Measurements from ENCODE around the gene RAB38. TPM values are rescaled to one million over a fixed set of nuclear protein-coding genes. Genes with fewer than 3 reads are reported as not detected.

RAB38 gene
- total and polyA plus RNA-seq, 2 experiments from 2014 or later = 8.8 to 14.2 TPM

DNA sequence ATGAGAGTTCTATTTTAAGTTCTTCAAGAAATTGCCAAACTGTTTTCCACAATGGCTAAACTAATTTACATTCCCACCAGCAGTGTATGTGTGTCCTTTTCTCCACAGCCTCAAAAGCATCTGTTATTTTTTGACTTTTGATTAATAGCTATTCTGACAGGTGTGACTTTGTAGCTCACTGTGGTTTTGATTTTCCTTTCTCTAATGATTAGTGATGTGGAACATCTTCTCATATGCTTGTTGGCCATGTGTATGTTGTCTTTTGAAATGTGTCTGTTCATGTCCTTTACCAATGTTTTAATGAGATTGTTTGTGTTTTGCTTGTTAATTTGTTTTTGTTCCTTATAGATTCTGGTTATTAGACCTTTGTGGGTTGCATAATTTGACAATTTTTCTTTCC lies 18.0 kb upstream of the RAB38 start (continued):
- TF ChIP-seq, protein P1, sequence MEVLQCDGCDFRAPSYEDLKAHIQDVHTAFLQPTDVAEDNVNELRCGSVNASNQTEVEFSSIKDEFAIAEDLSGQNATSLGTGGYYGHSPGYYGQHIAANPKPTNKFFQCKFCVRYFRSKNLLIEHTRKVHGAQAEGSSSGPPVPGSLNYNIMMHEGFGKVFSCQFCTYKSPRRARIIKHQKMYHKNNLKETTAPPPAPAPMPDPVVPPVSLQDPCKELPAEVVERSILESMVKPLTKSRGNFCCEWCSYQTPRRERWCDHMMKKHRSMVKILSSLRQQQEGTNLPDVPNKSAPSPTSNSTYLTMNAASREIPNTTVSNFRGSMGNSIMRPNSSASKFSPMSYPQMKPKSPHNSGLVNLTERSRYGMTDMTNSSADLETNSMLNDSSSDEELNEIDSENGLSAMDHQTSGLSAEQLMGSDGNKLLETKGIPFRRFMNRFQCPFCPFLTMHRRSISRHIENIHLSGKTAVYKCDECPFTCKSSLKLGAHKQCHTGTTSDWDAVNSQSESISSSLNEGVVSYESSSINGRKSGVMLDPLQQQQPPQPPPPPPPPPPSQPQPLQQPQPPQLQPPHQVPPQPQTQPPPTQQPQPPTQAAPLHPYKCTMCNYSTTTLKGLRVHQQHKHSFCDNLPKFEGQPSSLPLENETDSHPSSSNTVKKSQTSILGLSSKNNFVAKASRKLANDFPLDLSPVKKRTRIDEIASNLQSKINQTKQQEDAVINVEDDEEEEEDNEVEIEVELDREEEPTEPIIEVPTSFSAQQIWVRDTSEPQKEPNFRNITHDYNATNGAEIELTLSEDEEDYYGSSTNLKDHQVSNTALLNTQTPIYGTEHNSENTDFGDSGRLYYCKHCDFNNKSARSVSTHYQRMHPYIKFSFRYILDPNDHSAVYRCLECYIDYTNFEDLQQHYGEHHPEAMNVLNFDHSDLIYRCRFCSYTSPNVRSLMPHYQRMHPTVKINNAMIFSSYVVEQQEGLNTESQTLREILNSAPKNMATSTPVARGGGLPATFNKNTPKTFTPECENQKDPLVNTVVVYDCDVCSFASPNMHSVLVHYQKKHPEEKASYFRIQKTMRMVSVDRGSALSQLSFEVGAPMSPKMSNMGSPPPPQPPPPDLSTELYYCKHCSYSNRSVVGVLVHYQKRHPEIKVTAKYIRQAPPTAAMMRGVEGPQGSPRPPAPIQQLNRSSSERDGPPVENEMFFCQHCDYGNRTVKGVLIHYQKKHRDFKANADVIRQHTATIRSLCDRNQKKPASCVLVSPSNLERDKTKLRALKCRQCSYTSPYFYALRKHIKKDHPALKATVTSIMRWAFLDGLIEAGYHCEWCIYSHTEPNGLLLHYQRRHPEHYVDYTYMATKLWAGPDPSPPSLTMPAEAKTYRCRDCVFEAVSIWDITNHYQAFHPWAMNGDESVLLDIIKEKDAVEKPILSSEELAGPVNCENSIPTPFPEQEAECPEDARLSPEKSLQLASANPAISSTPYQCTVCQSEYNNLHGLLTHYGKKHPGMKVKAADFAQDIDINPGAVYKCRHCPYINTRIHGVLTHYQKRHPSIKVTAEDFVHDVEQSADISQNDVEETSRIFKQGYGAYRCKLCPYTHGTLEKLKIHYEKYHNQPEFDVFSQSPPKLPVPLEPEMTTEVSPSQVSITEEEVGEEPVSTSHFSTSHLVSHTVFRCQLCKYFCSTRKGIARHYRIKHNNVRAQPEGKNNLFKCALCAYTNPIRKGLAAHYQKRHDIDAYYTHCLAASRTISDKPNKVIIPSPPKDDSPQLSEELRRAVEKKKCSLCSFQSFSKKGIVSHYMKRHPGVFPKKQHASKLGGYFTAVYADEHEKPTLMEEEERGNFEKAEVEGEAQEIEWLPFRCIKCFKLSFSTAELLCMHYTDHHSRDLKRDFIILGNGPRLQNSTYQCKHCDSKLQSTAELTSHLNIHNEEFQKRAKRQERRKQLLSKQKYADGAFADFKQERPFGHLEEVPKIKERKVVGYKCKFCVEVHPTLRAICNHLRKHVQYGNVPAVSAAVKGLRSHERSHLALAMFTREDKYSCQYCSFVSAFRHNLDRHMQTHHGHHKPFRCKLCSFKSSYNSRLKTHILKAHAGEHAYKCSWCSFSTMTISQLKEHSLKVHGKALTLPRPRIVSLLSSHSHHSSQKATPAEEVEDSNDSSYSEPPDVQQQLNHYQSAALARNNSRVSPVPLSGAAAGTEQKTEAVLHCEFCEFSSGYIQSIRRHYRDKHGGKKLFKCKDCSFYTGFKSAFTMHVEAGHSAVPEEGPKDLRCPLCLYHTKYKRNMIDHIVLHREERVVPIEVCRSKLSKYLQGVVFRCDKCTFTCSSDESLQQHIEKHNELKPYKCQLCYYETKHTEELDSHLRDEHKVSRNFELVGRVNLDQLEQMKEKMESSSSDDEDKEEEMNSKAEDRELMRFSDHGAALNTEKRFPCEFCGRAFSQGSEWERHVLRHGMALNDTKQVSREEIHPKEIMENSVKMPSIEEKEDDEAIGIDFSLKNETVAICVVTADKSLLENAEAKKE (CRISPR knock-in tag; IDR thresholded peaks at IDR 0.05) = no peak
- TF ChIP-seq POLR2AphosphoS5 (IDR thresholded peaks at IDR 0.05; ENCODE audit: low read depth) = no peak
- TF ChIP-seq, protein P2, sequence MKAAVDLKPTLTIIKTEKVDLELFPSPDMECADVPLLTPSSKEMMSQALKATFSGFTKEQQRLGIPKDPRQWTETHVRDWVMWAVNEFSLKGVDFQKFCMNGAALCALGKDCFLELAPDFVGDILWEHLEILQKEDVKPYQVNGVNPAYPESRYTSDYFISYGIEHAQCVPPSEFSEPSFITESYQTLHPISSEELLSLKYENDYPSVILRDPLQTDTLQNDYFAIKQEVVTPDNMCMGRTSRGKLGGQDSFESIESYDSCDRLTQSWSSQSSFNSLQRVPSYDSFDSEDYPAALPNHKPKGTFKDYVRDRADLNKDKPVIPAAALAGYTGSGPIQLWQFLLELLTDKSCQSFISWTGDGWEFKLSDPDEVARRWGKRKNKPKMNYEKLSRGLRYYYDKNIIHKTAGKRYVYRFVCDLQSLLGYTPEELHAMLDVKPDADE (IDR thresholded peaks at IDR 0.05) = no peak

DNA sequence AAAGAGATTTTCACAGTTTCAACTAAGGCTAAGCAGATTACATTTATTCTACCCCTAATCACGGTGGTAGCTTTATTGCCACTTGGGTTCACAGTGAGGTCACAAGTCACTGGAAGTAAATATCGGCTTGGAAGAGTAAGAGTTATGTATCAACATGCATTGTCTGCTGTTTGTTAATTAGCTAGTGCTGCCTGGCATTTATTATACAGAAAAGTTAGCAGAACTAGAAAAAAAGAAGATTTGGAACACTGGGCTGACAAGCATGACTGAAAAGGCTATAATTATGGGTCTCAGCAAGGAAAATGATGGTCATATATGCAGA lies 13.7 kb upstream of the RAB38 start:
- Mint-ChIP-seq H3K4me1 (no peaks in the 10 kb centered on the region; the same call in 2 of the 3 replicates), H3K36me3 (ENCODE audit: low read depth) (no peaks in the 10 kb centered on the region; the same call in 2 of the 3 replicates), H3K27me3 (ENCODE audit: insufficient read depth, low read depth, poor library complexity) (no peaks in the 10 kb centered on the region), H3K4me3 (no peak overlapping the region), H3K9me3 (no peaks in the 10 kb centered on the region; the same call in 1 of the 3 replicates), H3K27ac (no peak overlapping the region)
- H3K4me3 ChIP-seq = no peak overlapping the region
- DNase-seq (ENCODE audit: low spot score) (no peak), ATAC-seq (no peak)
- no peaks in the 10 kb centered on the region for H3F3A ChIP-seq (replicated peaks; ENCODE audit: low read depth)
- no peaks in the 10 kb centered on the region for H3K4me1 ChIP-seq (ENCODE audit: insufficient read depth)
- no peak overlapping the region for H3K4me2 ChIP-seq
- H4K20me1 ChIP-seq (replicated peaks; ENCODE audit: insufficient read depth) = no peaks in the 10 kb centered on the region
- no peaks in the 10 kb centered on the region for H3K27me3 ChIP-seq (ENCODE audit: insufficient read depth)
- H3K27ac ChIP-seq (ENCODE audit: low read depth) = no peak overlapping the region
- 0 out of 2 replicates have a peak, but pooled peaks cover 2% of the 10 kb centered on the region for H3K9me2 ChIP-seq (ENCODE audit: insufficient read depth)
- no peaks in the 10 kb centered on the region for H3K36me3 ChIP-seq (ENCODE audit: insufficient read depth)
- no peak overlapping the region for H2AFZ ChIP-seq
- H3K79me2 ChIP-seq (replicated peaks; ENCODE audit: insufficient read depth) = no peaks in the 10 kb centered on the region
- no peak for TF ChIP-seq NANOG (IDR thresholded peaks at IDR 0.05; ENCODE audit: borderline replicate concordance)
- TF ChIP-seq, protein P3, sequence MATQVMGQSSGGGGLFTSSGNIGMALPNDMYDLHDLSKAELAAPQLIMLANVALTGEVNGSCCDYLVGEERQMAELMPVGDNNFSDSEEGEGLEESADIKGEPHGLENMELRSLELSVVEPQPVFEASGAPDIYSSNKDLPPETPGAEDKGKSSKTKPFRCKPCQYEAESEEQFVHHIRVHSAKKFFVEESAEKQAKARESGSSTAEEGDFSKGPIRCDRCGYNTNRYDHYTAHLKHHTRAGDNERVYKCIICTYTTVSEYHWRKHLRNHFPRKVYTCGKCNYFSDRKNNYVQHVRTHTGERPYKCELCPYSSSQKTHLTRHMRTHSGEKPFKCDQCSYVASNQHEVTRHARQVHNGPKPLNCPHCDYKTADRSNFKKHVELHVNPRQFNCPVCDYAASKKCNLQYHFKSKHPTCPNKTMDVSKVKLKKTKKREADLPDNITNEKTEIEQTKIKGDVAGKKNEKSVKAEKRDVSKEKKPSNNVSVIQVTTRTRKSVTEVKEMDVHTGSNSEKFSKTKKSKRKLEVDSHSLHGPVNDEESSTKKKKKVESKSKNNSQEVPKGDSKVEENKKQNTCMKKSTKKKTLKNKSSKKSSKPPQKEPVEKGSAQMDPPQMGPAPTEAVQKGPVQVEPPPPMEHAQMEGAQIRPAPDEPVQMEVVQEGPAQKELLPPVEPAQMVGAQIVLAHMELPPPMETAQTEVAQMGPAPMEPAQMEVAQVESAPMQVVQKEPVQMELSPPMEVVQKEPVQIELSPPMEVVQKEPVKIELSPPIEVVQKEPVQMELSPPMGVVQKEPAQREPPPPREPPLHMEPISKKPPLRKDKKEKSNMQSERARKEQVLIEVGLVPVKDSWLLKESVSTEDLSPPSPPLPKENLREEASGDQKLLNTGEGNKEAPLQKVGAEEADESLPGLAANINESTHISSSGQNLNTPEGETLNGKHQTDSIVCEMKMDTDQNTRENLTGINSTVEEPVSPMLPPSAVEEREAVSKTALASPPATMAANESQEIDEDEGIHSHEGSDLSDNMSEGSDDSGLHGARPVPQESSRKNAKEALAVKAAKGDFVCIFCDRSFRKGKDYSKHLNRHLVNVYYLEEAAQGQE (IDR thresholded peaks at IDR 0.05; ENCODE audit: unreplicated experiment) = no peak
- TF ChIP-seq CREB1 (CRISPR knock-in tag; IDR thresholded peaks at IDR 0.05; ENCODE audit: low read depth) = no peak
- no peak for TF ChIP-seq ZNF114 (CRISPR knock-in tag; IDR thresholded peaks at IDR 0.05)
- TF ChIP-seq, protein P4, sequence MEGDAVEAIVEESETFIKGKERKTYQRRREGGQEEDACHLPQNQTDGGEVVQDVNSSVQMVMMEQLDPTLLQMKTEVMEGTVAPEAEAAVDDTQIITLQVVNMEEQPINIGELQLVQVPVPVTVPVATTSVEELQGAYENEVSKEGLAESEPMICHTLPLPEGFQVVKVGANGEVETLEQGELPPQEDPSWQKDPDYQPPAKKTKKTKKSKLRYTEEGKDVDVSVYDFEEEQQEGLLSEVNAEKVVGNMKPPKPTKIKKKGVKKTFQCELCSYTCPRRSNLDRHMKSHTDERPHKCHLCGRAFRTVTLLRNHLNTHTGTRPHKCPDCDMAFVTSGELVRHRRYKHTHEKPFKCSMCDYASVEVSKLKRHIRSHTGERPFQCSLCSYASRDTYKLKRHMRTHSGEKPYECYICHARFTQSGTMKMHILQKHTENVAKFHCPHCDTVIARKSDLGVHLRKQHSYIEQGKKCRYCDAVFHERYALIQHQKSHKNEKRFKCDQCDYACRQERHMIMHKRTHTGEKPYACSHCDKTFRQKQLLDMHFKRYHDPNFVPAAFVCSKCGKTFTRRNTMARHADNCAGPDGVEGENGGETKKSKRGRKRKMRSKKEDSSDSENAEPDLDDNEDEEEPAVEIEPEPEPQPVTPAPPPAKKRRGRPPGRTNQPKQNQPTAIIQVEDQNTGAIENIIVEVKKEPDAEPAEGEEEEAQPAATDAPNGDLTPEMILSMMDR (conservative IDR thresholded peaks at IDR 0.05; ENCODE audit: low read depth in 2 of 2) = no peak
- TF ChIP-seq, protein P2 (IDR thresholded peaks at IDR 0.05) = no peak

All from GM23338 (cell line).